ENCODE data around the gene SHROOM3.

DNA sequence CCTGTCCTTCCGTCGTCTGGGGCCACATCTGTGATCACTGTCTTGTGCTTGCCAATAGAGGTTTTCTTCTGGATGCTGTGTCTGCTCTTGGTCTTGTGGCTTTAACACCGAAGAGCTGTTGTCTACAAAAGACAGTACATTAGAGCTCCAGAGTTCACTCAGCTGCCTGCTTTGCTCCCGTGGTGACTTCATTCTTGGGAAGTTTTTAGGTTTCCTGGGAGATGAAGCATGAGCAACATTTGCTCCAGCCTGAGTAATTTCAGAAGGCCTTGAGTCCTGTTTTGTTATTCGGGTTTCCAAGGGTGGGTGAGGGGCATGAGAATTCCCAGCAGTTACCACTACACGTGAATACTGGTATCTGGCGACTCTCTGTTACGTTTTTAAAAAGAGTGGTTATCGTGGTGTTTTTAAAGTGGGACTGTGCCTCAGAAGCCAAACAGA is 189.2 kb downstream of the SHROOM3 start:
- TF ChIP-seq TAF1 (IDR thresholded peaks at IDR 0.05; ENCODE audit: borderline replicate concordance, insufficient read depth, low read length) (no peak), SIN3A (IDR thresholded peaks at IDR 0.05; ENCODE audit: borderline replicate concordance, insufficient read depth, low read length) (no peak)

Data from PFSK-1 (cell line).